Lung (tissue), 12 donors: Measurements from ENCODE around the gene SLC49A4. TPM values are rescaled to one million over a fixed set of nuclear protein-coding genes. Genes with fewer than 3 reads are reported as not detected.

Experiments
- ATAC-seq: fragments of 200-7000 bp; cut with Tn5 transposase; one replicate; pipeline ENCODE4 v1.9.1; 2020; ENCODE audit warnings: moderate number of reproducible peaks; ENCODE audit not compliant: insufficient read depth, low FRiP score
- DNase-seq, 3 donors: peaks; one replicate each; pipeline ENCODE4 v3.0.0-alpha.2; 2013 to 2017
- H3K27ac ChIP-seq, 2 donors: one replicate each; pipeline ENCODE4 v1.5.1; 2013; ENCODE audit warnings: mild to moderate bottlenecking in 2 of 2, moderate library complexity in 2 of 2, control low read depth in 1 of 2, inconsistent platforms in 1 of 2, low read depth in 1 of 2, low read length in 1 of 2
- H3K27me3 ChIP-seq, 3 donors: one replicate each; pipeline ENCODE4 v1.5.1; 2013; ENCODE audit warnings: low read length in 2 of 3; ENCODE audit not compliant: control insufficient read depth in 3 of 3, insufficient read depth in 3 of 3
- H3K36me3 ChIP-seq, 4 donors: one replicate each; pipeline ENCODE4 v1.5.1; 2013; ENCODE audit warnings: low read length in 4 of 4, mild to moderate bottlenecking in 1 of 4, moderate library complexity in 1 of 4; ENCODE audit not compliant: control insufficient read depth in 4 of 4, insufficient read depth in 4 of 4
- H3K4me1 ChIP-seq, 5 donors: one replicate each; pipeline ENCODE4 v1.5.1; 2013; ENCODE audit warnings: low read length in 5 of 5, mild to moderate bottlenecking in 2 of 5, moderate library complexity in 1 of 5; ENCODE audit not compliant: control insufficient read depth in 5 of 5, insufficient read depth in 5 of 5
- H3K4me3 ChIP-seq: one replicate; pipeline ENCODE4 v1.5.1; 2013; ENCODE audit warnings: mild to moderate bottlenecking, control low read depth, moderate library complexity
- H3K9ac ChIP-seq, 2 donors: one replicate each; pipeline ENCODE4 v1.5.1; 2013; ENCODE audit warnings: low read length in 2 of 2, control low read depth in 1 of 2; ENCODE audit not compliant: insufficient read depth in 1 of 2
- H3K9me3 ChIP-seq, 4 donors: one replicate each; pipeline ENCODE4 v1.5.1; 2013; ENCODE audit warnings: low read length in 3 of 4, mild to moderate bottlenecking in 1 of 4, moderate library complexity in 1 of 4; ENCODE audit not compliant: control insufficient read depth in 4 of 4, insufficient read depth in 3 of 4
- CTCF ChIP-seq: IDR thresholded peaks from 2 replicates; pipeline ENCODE4 v1.5.1; 2012; ENCODE audit warnings: mild to moderate bottlenecking; ENCODE audit errors: control extremely low read depth, extremely low read depth
- whole genome bisulfite sequencing, 2 donors: extraction: QIAGEN DNeasy Blood & Tissue Kit; methylation state at CpG; one replicate each; pipeline ENCODE4 v1.1.7; 2013; 5-methylcytosine and 5-hydroxymethylcytosine counted together
- polyA plus RNA-seq, 2 donors: library from polyadenylated mRNA; stranded (reverse); fragments of 200-250 nt; gene quantifications; one replicate each; pipeline ENCODE4 v1.2.1, GENCODE V29; 2013
- total RNA-seq, 2 donors: library from RNA; depleted of rRNA in 1 of 2; stranded (reverse); fragments of >200 nt in 1 of 2; gene quantifications; one replicate each; pipeline ENCODE4 v1.2.1, GENCODE V29; 2014 to 2021
- donor health status: control.
- donor health status: control.
- donor health status: Bipolar disorder and iron deficiency.
- donor health status: healthy.
- donor health status: DM: yes; HTN: yes; CAD: no.

Gene SLC49A4
- total and polyA plus RNA-seq, 4 donors: 3.9 to 24.4 (median 9.9) TPM

GRCh38 chr3:122857019-122857418 lies 62.1 kb downstream of the SLC49A4 start:
- H3K9ac ChIP-seq: no peak overlapping the region
- H3K27ac ChIP-seq: no peak overlapping the region
- peaks cover 5 to 10% (median 6%) of the 10 kb centered on the region in 4 donors for H3K36me3 ChIP-seq
- H3K4me1 ChIP-seq: no peaks in the 10 kb centered on the region
- no peak overlapping the region for H3K4me3 ChIP-seq
- H3K27me3 ChIP-seq: no peaks in the 10 kb centered on the region
- no peak for DNase-seq
- 30 to 31% methylated on average over 1 of the region's 1 CpG for WGBS, 2 donors
- no peaks in the 10 kb centered on the region for H3K9me3 ChIP-seq
- ATAC-seq: no peak
- TF ChIP-seq CTCF: no peak

GRCh38 chr3:122858373-122858772 lies 63.5 kb downstream of the SLC49A4 start:
- ATAC-seq: no peak
- WGBS, 2 donors: 95% methylated on average over 1 of the region's 1 CpG
- DNase-seq: peak in 2 of 3 donors; percentile 25 to 33
- peak; percentile 4 for TF ChIP-seq CTCF
- Histone ChIP-seq H3K27me3 (no peaks in the 10 kb centered on the region), H3K4me3 (no peak overlapping the region), H3K36me3 (peaks cover 5 to 8% (median 6%) of the 10 kb centered on the region in 4 donors), H3K9ac (no peak overlapping the region), H3K4me1 (no peaks in the 10 kb centered on the region), H3K27ac (no peak overlapping the region), H3K9me3 (no peaks in the 10 kb centered on the region)

GRCh38 chr3:122859021-122859805 lies 64.3 kb downstream of the SLC49A4 start:
- Histone ChIP-seq H3K4me1 (no peaks in the 10 kb centered on the region), H3K9me3 (no peaks in the 10 kb centered on the region), H3K27me3 (no peaks in the 10 kb centered on the region), H3K27ac (no peak overlapping the region), H3K36me3 (peaks cover 5 to 8% (median 6%) of the 10 kb centered on the region in 4 donors), H3K4me3 (no peak overlapping the region), H3K9ac (no peak overlapping the region)
- no peak for TF ChIP-seq CTCF
- no peak for DNase-seq
- ATAC-seq: no peak
- 95 to 96% methylated on average over 5 of the region's 5 CpGs for WGBS, 2 donors
